Endothelial cell of umbilical vein (primary cell): ENCODE data around the gene VMP1.

Experiments
- CTCF ChIP-seq, 2 donors: IDR thresholded peaks; 1 replicate in 1 of 2; 2 replicates in 1 of 2; pipeline ENCODE4 v1.5.1; 2011; ENCODE audit warnings: low read length in 2 of 2, mild to moderate bottlenecking in 2 of 2, moderate library complexity in 2 of 2, control low read depth in 1 of 2, inconsistent platforms in 1 of 2, low read depth in 1 of 2; ENCODE audit not compliant: insufficient read depth in 1 of 2; ENCODE audit errors: extremely low read depth in 1 of 2
- POLR2A ChIP-seq: IDR thresholded peaks from 2 replicates; pipeline ENCODE4 v1.6.1; 2012; ENCODE audit warnings: low read depth, mild to moderate bottlenecking, control low read depth, low read length

- no peak for TF ChIP-seq CTCF (IDR thresholded peaks at IDR 0.05; ENCODE audit: extremely low read depth in 1 of 2, insufficient read depth in 1 of 2, low read depth in 1 of 2, low read length in 2 of 2)
- no peak for TF ChIP-seq POLR2A
Observed at GRCh38 chr17:59807892-59808509, 100.5 kb downstream of the VMP1 start.
